Stimulated activated CD8-positive, alpha-beta memory T cell treated with anti-CD3 and anti-CD28 coated beads, Interleukin-2, amount 100 ng/mL, for 48 hours (primary cell): ENCODE data around the gene NEGR1.

ENCODE experiments used
- DNase-seq, 2 donors: peaks; one replicate each; pipeline ENCODE4 v3.0.0-alpha.2; 2020; ENCODE audit warnings: low read depth in 2 of 2

The NEGR1 gene

DNA sequence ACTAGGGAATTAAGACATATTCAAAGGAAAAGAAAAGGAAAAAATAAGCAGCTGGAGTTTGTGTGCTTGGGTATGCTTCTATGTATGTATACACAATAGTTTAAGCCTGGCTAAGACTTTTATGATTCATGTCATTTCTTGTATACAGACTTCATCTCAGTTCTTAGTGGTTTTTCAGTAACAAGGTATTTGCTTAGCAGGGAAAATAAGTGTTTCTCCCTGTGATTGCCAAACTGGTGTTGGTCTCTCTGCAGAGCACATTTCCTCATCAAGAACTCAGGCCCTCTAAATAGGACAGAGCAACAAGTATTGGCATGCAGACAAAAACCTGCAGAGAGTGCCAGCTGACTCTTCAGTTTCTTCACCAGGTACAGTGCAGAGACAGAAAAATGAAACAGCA lies 717.1 kb downstream of the NEGR1 start:
- DNase-seq = no peak

- no peak for DNase-seq
Observed at GRCh38 chr1:71562298-71562697, 720.0 kb downstream of the NEGR1 start.

DNA sequence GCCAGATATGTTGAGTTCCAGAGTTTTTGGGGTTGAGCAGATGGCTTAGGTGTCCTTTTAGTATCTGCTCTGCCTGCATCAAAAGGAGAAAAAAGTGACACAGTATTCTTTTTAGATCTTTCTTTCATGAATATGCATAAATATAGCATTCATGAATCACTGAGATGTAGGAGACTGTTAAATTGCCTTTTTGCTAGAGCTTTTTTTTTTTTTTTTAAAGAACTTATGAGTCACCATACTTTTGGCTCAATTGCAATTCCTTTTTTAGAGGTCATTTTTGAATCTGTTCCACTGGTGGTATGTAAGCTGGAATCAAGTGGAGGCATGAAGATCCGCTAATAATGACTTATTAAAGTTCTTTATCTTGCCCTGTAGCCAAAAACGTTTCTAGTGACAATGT lies 720.6 kb downstream of the NEGR1 start:
- no peak for DNase-seq

DNA sequence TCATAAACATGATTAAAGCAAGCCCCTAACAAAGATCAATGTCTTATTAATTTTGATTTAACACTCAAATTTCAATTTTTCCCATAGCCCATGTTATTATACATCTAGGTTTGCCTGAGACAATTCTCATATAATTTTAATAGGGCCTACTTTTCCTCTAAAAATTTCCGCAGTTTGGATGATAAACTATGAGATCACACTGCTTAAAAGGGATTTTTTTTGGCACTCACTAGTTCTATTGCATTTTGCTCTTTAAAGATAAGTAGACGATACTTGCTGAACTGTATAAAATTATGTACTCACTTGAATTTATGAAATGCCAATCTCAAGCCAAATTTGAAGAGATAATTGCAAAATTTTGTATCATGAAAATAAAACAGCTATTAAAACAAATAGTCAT lies 721.1 kb downstream of the NEGR1 start:
- no peak for DNase-seq

DNA sequence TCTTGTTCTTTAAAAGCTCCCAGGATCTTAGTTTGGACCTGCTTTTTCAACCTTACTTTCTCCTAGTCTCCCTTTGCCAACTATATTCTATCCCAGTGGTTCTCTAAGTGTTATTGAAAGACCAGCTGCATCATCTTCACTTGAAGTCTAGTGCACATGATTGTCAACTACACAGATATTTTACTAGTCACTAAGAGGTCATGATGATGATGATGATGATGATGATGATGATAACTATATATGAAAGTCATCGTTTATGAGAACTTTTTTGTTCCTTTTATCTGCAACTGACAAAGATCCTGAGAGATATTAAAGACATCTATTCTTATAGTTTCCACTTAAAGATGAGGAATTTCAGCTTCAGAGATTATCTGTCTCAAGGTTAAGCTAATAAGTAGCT lies 722.5 kb downstream of the NEGR1 start:
- DNase-seq = no peak

GRCh38 chr1:71557138-71557537 lies 725.2 kb downstream of the NEGR1 start:
- no peak for DNase-seq

DNA sequence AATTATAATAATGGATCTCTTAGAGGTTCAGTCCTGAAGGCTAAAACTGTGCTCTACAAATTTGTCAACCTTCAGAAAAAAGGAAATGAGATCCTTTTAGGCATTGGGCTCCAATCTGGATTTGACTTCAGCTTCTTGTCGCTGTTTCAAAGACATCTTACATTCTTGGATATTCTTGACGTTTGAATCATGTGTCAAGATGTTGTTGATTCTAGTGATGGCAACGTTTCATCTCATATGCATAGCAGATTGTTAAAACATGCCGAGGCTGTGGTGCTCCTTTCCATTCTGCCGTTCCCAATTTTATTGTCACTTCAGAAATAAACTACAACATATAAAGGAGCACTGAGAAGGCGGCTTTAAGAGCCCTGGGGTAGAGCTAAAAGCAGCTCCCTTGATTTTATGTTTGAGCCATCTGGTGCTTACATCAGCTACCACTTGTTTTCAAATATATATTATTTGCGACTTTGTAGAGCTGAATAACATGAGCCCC lies 733.9 kb downstream of the NEGR1 start:
- DNase-seq = no peak

- DNase-seq = no peak
Observed at GRCh38 chr1:71542155-71542554, 740.2 kb downstream of the NEGR1 start.

GRCh38 chr1:71533950-71534349 lies 748.4 kb downstream of the NEGR1 start:
- no peak for DNase-seq

GRCh38 chr1:71532343-71532742 lies 750.0 kb downstream of the NEGR1 start:
- no peak for DNase-seq

DNA sequence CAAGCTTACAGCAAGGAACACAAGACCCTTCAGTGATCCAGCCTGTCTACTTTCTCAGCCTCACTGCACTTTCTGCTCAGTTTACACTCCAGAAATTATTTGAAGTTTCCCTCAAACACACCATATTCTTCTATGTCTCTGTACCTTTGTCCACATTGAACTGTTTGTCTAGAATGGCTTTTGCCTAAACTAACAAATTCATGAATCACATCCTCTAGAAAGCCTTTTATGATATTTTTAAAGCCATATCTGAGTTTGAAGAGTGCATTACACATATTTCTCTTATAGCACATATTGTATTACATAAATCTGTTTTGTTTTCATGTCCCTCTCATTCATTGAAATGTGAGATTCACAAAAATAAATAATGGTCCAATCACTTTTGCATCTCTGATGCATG lies 755.5 kb downstream of the NEGR1 start:
- DNase-seq = no peak

DNA sequence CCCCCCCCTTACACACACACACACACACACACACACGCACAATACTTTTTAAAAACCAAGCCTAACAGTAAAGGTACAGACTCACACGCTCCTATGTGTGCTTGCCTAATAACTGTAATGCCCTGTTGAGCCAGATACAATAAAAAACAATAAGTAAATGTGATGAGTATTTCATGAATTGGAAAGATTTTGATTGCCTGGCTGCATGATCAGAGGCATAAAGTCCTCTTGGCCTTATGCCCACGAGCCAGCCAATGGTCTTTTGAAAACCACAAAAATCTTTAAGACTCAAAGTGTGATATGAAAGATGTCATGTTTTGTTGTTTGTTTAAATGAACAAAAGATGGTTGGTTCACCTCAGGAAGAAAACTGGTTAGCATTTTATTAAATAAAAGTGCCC lies 759.6 kb downstream of the NEGR1 start:
- DNase-seq = no peak

GRCh38 chr1:71521655-71522264 lies 760.6 kb downstream of the NEGR1 start:
- DNase-seq = no peak

- DNase-seq = no peak
Observed at GRCh38 chr1:71511505-71511904, 770.8 kb downstream of the NEGR1 start.

DNA sequence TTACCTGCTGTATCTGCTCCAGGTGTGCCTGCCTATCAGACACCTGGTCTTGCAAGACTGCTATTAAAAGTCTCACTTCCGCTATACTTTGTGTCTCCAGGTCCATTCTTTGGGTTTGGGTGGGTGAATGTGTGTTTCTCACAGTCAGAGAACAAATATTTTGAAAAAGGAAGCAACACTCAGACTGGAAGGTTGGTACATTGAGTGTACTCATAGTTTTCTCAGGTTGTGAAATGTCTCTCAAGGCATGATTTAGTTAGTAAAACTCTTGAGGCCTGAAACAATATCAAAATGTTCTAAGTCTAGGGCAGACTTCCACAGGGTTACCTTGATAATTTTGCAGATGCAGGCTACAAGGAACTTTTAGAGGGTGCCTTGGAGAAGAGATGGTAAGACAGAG lies 771.6 kb downstream of the NEGR1 start:
- DNase-seq = no peak

- DNase-seq = no peak
Observed at GRCh38 chr1:71509051-71509595, 773.2 kb downstream of the NEGR1 start.

- no peak for DNase-seq
Observed at GRCh38 chr1:71502006-71502405, 780.3 kb downstream of the NEGR1 start.

DNA sequence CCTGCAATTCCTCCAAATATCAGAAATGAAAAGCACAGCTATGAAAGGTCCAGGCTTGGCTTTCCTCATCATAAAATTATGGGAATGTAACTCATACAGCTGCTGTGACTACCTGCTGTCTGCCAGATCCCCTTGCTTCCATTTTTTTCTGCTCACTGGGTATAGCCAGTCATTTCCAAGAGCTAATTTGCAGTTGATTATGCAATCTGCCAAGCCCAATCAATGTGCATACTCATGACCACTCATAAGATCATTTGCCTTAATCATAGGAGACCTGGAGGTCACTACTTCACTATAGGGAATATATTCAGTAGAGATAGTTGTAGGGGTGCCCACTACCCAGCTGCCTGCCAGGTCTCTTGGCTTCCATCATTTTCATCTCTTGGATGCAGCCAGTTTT lies 783.8 kb downstream of the NEGR1 start:
- no peak for DNase-seq

DNA sequence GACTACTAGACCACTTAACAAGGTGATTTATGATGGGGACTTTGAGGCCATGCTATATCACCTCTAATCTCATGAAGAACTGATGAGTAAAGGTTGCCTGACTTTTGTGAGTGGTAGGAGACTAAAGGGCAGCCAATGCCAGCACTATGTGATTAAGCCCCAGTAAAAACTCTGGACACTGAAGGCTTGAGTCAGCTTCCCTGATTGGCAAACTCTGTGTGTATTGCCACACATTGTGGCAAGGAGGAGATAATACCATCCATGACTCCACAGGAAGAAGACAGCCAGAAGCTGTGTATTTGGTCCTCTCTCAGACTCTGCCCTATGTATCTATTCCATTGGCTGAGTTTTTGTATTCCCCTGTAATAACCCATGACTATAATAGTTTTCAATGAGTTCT lies 788.2 kb downstream of the NEGR1 start:
- no peak for DNase-seq

- DNase-seq = no peak
Observed at GRCh38 chr1:71492298-71493041, 789.9 kb downstream of the NEGR1 start.

GRCh38 chr1:71490432-71490831 lies 791.9 kb downstream of the NEGR1 start:
- no peak for DNase-seq

- no peak for DNase-seq
Observed at GRCh38 chr1:71488555-71489252, 793.6 kb downstream of the NEGR1 start.

GRCh38 chr1:71473331-71473730 lies 809.0 kb downstream of the NEGR1 start:
- no peak for DNase-seq
